GM23338 (cell line): ENCODE data around the gene CAMTA1. TPM values are rescaled to one million over a fixed set of nuclear protein-coding genes. Genes with fewer than 3 reads are reported as not detected.
"Not testable (repeated sequence)": the region's sequence is repeated elsewhere in the genome, so short reads cannot be mapped to it uniquely, and the experiment has no call there.

ENCODE experiments used
- ATAC-seq: fragments of 200-7000 bp; cut with Tn5 transposase; 3 replicates; pipeline ENCODE4 v1.9.1; 2020
- DNase-seq: peaks from one replicate; pipeline ENCODE4 v3.0.0-alpha.2; 2015; ENCODE audit warnings: low spot score
- H2AFZ ChIP-seq: fragments of 200-600 bp; sonication (generic); 2 replicates; pipeline ENCODE4 v1.8.0; 2016; ENCODE audit warnings: antibody characterized with exemption, mild to moderate bottlenecking, moderate library complexity
- H3F3A ChIP-seq: fragments of 200-600 bp; sonication (generic); replicated peaks from 2 replicates; pipeline ENCODE4 v1.8.0; 2017; ENCODE audit warnings: antibody characterized with exemption, mixed run types, low read depth
- H3K27ac ChIP-seq: fragments of 200-600 bp; sonication (generic); 2 replicates; pipeline ENCODE4 v1.6.1; 2016; ENCODE audit warnings: low read depth
- H3K27me3 ChIP-seq: fragments of 200-600 bp; sonication (generic); 2 replicates; pipeline ENCODE4 v1.8.0; 2016; ENCODE audit warnings: mild to moderate bottlenecking, mixed run types, moderate library complexity; ENCODE audit not compliant: insufficient read depth
- H3K36me3 ChIP-seq: fragments of 200-600 bp; sonication (generic); 2 replicates; pipeline ENCODE4 v1.8.0; 2016; ENCODE audit warnings: mild to moderate bottlenecking; ENCODE audit not compliant: insufficient read depth
- H3K4me1 ChIP-seq: fragments of 200-600 bp; sonication (generic); 2 replicates; pipeline ENCODE4 v1.8.0; 2016; ENCODE audit warnings: mild to moderate bottlenecking, moderate library complexity; ENCODE audit not compliant: insufficient read depth
- H3K4me2 ChIP-seq: fragments of 200-600 bp; sonication (generic); 2 replicates; pipeline ENCODE4 v1.7.1; 2017; ENCODE audit warnings: mixed run types
- H3K4me3 ChIP-seq: fragments of 200-600 bp; sonication (generic); 2 replicates; pipeline ENCODE4 v1.6.1; 2016; ENCODE audit warnings: mixed run types
- H3K79me2 ChIP-seq: fragments of 200-600 bp; sonication (generic); replicated peaks from 2 replicates; pipeline ENCODE4 v1.8.0; 2017; ENCODE audit warnings: mild to moderate bottlenecking; ENCODE audit not compliant: insufficient read depth
- H3K9me2 ChIP-seq: fragments of 200-600 bp; sonication (generic); 2 replicates; pipeline ENCODE4 v1.8.0; 2017; ENCODE audit not compliant: insufficient read depth
- H4K20me1 ChIP-seq: fragments of 200-600 bp; sonication (generic); replicated peaks from 2 replicates; pipeline ENCODE4 v1.8.0; 2017; ENCODE audit warnings: mild to moderate bottlenecking; ENCODE audit not compliant: insufficient read depth
- H3K27ac Mint-ChIP-seq: 2 replicates; pipeline ENCODE4 v1.8.0; 2020; ENCODE audit warnings: inconsistent platforms, mild to moderate bottlenecking, moderate library complexity, mixed read lengths
- H3K27me3 Mint-ChIP-seq: 3 replicates; pipeline ENCODE4 v1.8.0; 2022; ENCODE audit warnings: low read depth, mild to moderate bottlenecking, moderate library complexity, mixed read lengths, inconsistent platforms; ENCODE audit not compliant: insufficient read depth, poor library complexity
- H3K36me3 Mint-ChIP-seq: 3 replicates; pipeline ENCODE4 v1.8.0; 2021; ENCODE audit warnings: low read depth, mild to moderate bottlenecking, inconsistent platforms, moderate library complexity, mixed read lengths
- H3K4me1 Mint-ChIP-seq: 3 replicates; pipeline ENCODE4 v1.8.0; 2020; ENCODE audit warnings: mild to moderate bottlenecking, inconsistent platforms, mixed read lengths
- H3K4me3 Mint-ChIP-seq: 3 replicates; pipeline ENCODE4 v1.8.0; 2021; ENCODE audit warnings: moderate library complexity, mild to moderate bottlenecking, inconsistent platforms, mixed read lengths
- H3K9me3 Mint-ChIP-seq: 3 replicates; pipeline ENCODE4 v1.8.0; 2020; ENCODE audit warnings: moderate library complexity, mild to moderate bottlenecking, inconsistent platforms, mixed read lengths
- CREB1 ChIP-seq: fragments of 250-450 bp; sonication (Bioruptor Pico); IDR thresholded peaks from 2 replicates; pipeline ENCODE4 v1.5.0; 2020; ENCODE audit warnings: low read depth, mild to moderate bottlenecking, moderate library complexity
- CTCF ChIP-seq, 2 experiments: fragments of 200-600 bp in 1 of 2; sonication (generic) in 1 of 2; conservative IDR thresholded peaks; 2 replicates each; pipeline versions ENCODE4 v1.5.1 to v1.6.1; 2016 to 2017; ENCODE audit warnings: antibody characterized with exemption in 2 of 2, low read depth in 2 of 2, mild to moderate bottlenecking in 2 of 2, moderate library complexity in 1 of 2
- REST ChIP-seq: IDR thresholded peaks from one replicate; pipeline ENCODE4 v1.6.1; 2018; ENCODE audit warnings: antibody characterized with exemption; ENCODE audit not compliant: unreplicated experiment
- ZNF462 ChIP-seq: fragments of 250-450 bp; sonication (Bioruptor Pico); IDR thresholded peaks from 2 replicates; pipeline ENCODE4 v1.5.0; 2020; ENCODE audit warnings: mild to moderate bottlenecking, moderate library complexity
- polyA plus RNA-seq: library from polyadenylated mRNA; unstranded; fragments of >200 nt; fragmentation: Nextera tagmentation; extraction: Ambion mirVana; gene quantifications from 2 replicates; pipeline ENCODE4 v1.2.1, GENCODE V29; 2016
- total RNA-seq: library from RNA; depleted of rRNA; stranded (reverse); fragments of >200 nt; shearing (Covaris generic); gene quantifications from 2 replicates; pipeline ENCODE4 v1.2.3, GENCODE V29; 2014

CAMTA1 gene
- total and polyA plus RNA-seq, 2 experiments from 2014 or later: 115 to 519 TPM

- no peak for TF ChIP-seq ZNF462 (CRISPR knock-in tag)
These were observed 374.0 kb downstream of the CAMTA1 start (continued) for GRCh38 chr1:7159116-7159781.

GRCh38 chr1:7168554-7168953, 383.3 kb downstream of the CAMTA1 start:
- not testable (repeated sequence) for DNase-seq, H2AFZ ChIP-seq, H3K9me3 Mint-ChIP-seq, H3K79me2 ChIP-seq, H3K9me2 ChIP-seq, H3K4me3 ChIP-seq, H3K27ac ChIP-seq, H3K27ac Mint-ChIP-seq, H3K4me3 Mint-ChIP-seq, H3F3A ChIP-seq, ATAC-seq, H3K36me3 Mint-ChIP-seq, H3K27me3 ChIP-seq, H3K27me3 Mint-ChIP-seq, H3K36me3 ChIP-seq, H4K20me1 ChIP-seq, H3K4me2 ChIP-seq, H3K4me1 Mint-ChIP-seq, H3K4me1 ChIP-seq

GRCh38 chr1:7171168-7171567, 385.9 kb downstream of the CAMTA1 start:
- H3K36me3 Mint-ChIP-seq: no peaks in the 10 kb centered on the region
- no peak for ATAC-seq
- H3K4me3 Mint-ChIP-seq: no peak overlapping the region
- Histone ChIP-seq H3K9me2 (no peaks in the 10 kb centered on the region), H3K4me1 (no peaks in the 10 kb centered on the region), H3K4me2 (no peak overlapping the region), H3K79me2 (no peaks in the 10 kb centered on the region), H4K20me1 (no peaks in the 10 kb centered on the region), H3K36me3 (no peaks in the 10 kb centered on the region), H3K4me3 (no peak overlapping the region), H3K27me3 (no peaks in the 10 kb centered on the region), H2AFZ (no peak overlapping the region), H3F3A (no peaks in the 10 kb centered on the region), H3K27ac (no peak overlapping the region)
- H3K27me3 Mint-ChIP-seq: no peaks in the 10 kb centered on the region
- no peaks in the 10 kb centered on the region for H3K9me3 Mint-ChIP-seq
- DNase-seq: no peak
- no peak overlapping the region for H3K27ac Mint-ChIP-seq
- no peaks in the 10 kb centered on the region for H3K4me1 Mint-ChIP-seq
- TF ChIP-seq CTCF (conservative IDR thresholded peaks at IDR 0.05; ENCODE audit: low read depth in 2 of 2) (no peak), REST (no peak), CREB1 (no peak)
